Urinary bladder (tissue), 4 donors: Measurements from ENCODE around the gene CLDN3. TPM values are rescaled to one million over a fixed set of nuclear protein-coding genes. Genes with fewer than 3 reads are reported as not detected.
"Not testable (repeated sequence)": the region's sequence is repeated elsewhere in the genome, so short reads cannot be mapped to it uniquely, and the experiment has no call there.

Source experiments
- DNase-seq: peaks from one replicate; pipeline ENCODE4 v3.0.0-alpha.2; 2015; ENCODE audit errors: extremely low spot score
- H3K27ac ChIP-seq: one replicate; pipeline ENCODE4 v1.5.1; 2013; ENCODE audit warnings: low read depth, mild to moderate bottlenecking, moderate library complexity
- H3K36me3 ChIP-seq: one replicate; pipeline ENCODE4 v1.6.1; 2013; ENCODE audit warnings: mild to moderate bottlenecking, moderate library complexity; ENCODE audit not compliant: insufficient read depth
- H3K4me1 ChIP-seq: one replicate; pipeline ENCODE4 v1.6.1; 2013; ENCODE audit warnings: mild to moderate bottlenecking, moderate library complexity; ENCODE audit not compliant: insufficient read depth
- H3K4me3 ChIP-seq: one replicate; pipeline ENCODE4 v1.5.1; 2013; ENCODE audit warnings: low read depth, low read length
- WGBS: extraction: QIAGEN DNeasy Blood & Tissue Kit; methylation state at CpG from one replicate; pipeline ENCODE4 v1.1.7; 2013; 5-methylcytosine and 5-hydroxymethylcytosine counted together
- polyA plus RNA-seq: library from polyadenylated mRNA; stranded (reverse); fragments of 200-250 nt; gene quantifications from one replicate; pipeline ENCODE4 v1.2.3, GENCODE V29; 2013
- total RNA-seq: library from RNA; depleted of rRNA; stranded (reverse); fragments of >200 nt; gene quantifications from one replicate; pipeline ENCODE4 v1.2.3, GENCODE V29; 2014
- donor health status: healthy with polysubstance abuse.
- donor health status: healthy.

CLDN3 gene
- total and polyA plus RNA-seq, 2 donors = 0.21 to 1.6 TPM

GRCh38 chr7:73791170-73791690 lies 21.2 kb upstream of the CLDN3 start:
- not testable (repeated sequence) for H3K36me3 ChIP-seq, H3K27ac ChIP-seq, DNase-seq, H3K4me3 ChIP-seq, H3K4me1 ChIP-seq
- 88% methylated on average over 7 of the region's 7 CpGs for WGBS

- Histone ChIP-seq H3K4me3 (no peak overlapping the region), H3K36me3 (no peaks in the 10 kb centered on the region), H3K27ac (no peak overlapping the region), H3K4me1 (no peaks in the 10 kb centered on the region)
- WGBS = 86% methylated on average over 4 of the region's 4 CpGs
- no peak for DNase-seq
These were observed 19.0 kb upstream of the CLDN3 start for GRCh38 chr7:73789051-73789450.

GRCh38 chr7:73787786-73788048 lies 17.6 kb upstream of the CLDN3 start:
- not testable (repeated sequence) for H3K4me1 ChIP-seq, H3K36me3 ChIP-seq, H3K4me3 ChIP-seq, DNase-seq, H3K27ac ChIP-seq
- WGBS = 91% methylated on average over 1 of the region's 1 CpG

DNA sequence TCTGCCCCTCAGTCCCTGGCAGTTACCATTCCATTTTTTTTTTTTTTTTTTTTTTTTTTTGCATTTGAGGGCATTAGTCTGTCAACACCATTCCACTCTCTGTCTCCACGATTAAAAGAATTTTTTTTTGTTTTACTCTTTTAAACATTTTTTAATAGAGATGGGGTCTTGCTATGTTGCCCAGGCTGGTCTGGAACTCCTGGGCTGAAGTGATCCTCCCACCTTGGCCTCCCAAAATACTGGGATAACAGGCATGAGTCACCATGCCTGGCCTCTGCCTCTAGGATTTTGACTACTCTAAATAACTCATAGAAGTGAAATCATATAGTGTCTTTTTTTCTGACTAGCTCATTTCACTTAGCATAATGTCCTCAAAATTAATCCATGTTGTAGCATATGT lies 16.5 kb upstream of the CLDN3 start:
- Histone ChIP-seq H3K36me3 (no peaks in the 10 kb centered on the region), H3K4me3 (no peak overlapping the region), H3K4me1 (no peaks in the 10 kb centered on the region), H3K27ac (no peak overlapping the region)
- DNase-seq = no peak
- WGBS = 83% methylated on average over 1 of the region's 1 CpG

DNA sequence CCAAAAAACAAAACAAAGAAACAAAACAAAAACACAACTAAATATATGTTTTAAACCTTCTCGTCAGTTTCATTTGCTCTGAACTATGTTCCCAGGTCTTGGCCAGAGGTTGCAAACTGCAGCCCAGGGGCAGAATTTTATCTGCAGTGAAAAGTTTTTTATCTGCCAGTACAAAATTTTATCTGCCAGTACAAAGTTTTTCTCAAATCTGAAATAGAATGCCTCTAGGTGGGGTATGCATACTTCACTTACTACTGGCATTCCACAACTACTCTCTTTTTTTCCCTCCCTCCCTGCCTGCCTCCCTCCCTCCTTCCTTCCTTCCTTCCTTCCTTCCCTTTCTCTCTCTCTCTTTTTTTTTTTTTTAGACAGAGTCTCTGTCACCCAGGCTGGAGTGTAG lies 9.4 kb upstream of the CLDN3 start:
- no peak overlapping the region for H3K4me3 ChIP-seq
- no peak for DNase-seq
- no peak overlapping the region for H3K27ac ChIP-seq
- 77% methylated on average over 1 of the region's 1 CpG for WGBS
- H3K36me3 ChIP-seq = no peaks in the 10 kb centered on the region
- no peaks in the 10 kb centered on the region for H3K4me1 ChIP-seq

- no peaks in the 10 kb centered on the region for H3K36me3 ChIP-seq
- H3K4me1 ChIP-seq = no peaks in the 10 kb centered on the region
- no peak overlapping the region for H3K4me3 ChIP-seq
- 90% methylated on average over 11 of the region's 11 CpGs for WGBS
- no peak for DNase-seq
- no peak overlapping the region for H3K27ac ChIP-seq
These were observed 8.8 kb upstream of the CLDN3 start for GRCh38 chr7:73778801-73779389.

- no peaks in the 10 kb centered on the region for H3K36me3 ChIP-seq
- H3K4me1 ChIP-seq = no peaks in the 10 kb centered on the region
- no peak for DNase-seq
- H3K4me3 ChIP-seq = no peak overlapping the region
- no peak overlapping the region for H3K27ac ChIP-seq
- 34% methylated on average over 1 of the region's 1 CpG for WGBS
These were observed 4.9 kb upstream of the CLDN3 start for GRCh38 chr7:73774923-73775322.

DNA sequence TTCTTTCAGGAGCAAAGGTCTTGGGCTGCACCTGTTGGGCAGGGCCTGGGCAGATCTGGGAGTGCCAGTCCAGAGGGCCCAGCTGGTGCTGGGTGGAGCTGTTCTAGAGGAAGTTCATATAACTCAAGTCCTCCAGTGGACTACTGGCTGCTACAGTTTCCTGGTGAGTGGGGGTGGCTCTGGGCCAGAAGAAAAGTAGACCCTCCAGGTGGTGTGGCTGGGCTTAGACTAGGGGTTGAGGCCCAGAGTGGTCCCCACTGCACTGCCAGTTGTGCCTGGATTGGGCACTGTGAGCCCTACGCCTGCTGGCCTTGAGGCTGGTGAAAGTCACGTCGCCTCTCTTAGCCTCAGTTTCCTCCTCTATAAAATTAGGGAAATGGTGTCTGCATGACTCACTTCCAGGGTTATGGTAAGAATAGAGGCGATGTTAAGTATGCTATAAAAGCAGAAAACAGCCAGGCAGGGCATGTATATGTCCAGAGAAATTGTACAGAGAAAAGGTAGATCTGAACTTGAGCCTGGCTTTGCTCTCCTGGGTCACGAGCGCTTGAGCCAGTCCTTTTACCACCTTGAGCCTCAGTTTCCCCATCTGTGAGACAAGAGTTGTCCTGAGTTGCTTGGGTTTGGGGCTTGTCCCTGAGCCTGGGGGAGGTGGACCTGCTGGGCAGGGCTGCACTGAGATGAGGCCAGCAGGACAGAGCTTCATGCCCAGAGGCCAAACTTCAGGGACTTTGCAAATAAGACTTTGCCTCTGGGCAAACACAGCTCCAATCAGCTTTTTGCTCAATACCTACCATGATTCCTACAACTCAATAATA lies 3.8 kb upstream of the CLDN3 start:
- H3K36me3 ChIP-seq = no peaks in the 10 kb centered on the region
- no peaks in the 10 kb centered on the region for H3K4me1 ChIP-seq
- no peak for DNase-seq
- H3K4me3 ChIP-seq = no peak overlapping the region
- H3K27ac ChIP-seq = no peak overlapping the region
- 88% methylated on average over 6 of the region's 6 CpGs for WGBS

DNA sequence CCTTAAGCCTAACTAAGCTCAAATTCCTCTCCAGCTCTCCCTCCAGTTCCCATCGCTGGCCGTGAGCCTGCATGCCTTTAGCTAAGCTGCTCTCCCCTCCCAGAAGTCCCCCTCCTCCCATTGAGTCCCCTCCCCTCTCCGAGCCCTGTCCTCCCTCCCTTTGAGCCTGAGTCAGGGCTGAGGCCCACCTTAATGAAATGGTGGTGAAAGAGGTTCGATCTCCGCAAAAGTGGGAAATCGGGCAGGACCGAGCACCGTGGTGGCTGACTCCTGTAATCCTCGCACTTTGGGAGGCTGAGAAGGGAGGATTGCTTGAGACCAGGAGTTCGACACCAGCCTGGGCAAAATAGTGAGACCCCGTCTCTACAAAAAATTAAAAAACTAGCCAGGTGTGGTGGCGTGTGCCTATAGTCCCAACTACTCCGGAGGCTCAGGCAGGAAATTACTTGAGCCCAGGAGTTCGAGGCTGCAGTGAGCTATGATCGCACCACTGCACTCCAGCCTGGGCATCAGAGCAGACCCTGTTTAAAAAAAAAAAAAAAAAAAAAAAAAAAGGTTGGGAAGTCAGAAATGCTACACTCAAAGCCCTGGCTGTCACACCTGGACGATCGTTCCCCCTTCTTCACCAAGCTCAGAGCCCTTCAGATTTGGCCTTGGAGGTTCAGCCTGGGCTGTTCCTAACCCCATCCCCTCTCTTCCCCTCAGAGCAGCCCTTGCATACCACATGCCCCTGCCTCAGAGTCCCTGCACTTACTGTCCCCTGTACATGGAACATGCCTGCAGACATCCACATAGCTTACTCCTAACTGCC lies 995 bp upstream of the CLDN3 start:
- Histone ChIP-seq H3K27ac (no peak overlapping the region), H3K4me1 (no peaks in the 10 kb centered on the region), H3K36me3 (no peaks in the 10 kb centered on the region), H3K4me3 (no peak overlapping the region)
- WGBS = 62% methylated on average over 17 of the region's 17 CpGs
- DNase-seq = no peak

GRCh38 chr7:73769481-73770001 lies 529 bp downstream of the CLDN3 start:
- no peak for DNase-seq
- H3K36me3 ChIP-seq = no peaks in the 10 kb centered on the region
- no peak overlapping the region for H3K27ac ChIP-seq
- H3K4me3 ChIP-seq = no peak overlapping the region
- WGBS = 20% methylated on average over 49 of the region's 49 CpGs
- H3K4me1 ChIP-seq = no peaks in the 10 kb centered on the region

- 35% methylated on average over 53 of the region's 53 CpGs for WGBS
- Histone ChIP-seq H3K27ac (no peak overlapping the region), H3K4me1 (no peaks in the 10 kb centered on the region), H3K36me3 (no peaks in the 10 kb centered on the region), H3K4me3 (no peak overlapping the region)
- no peak for DNase-seq
These were observed 1.2 kb downstream of the CLDN3 start for GRCh38 chr7:73768641-73769480.

DNA sequence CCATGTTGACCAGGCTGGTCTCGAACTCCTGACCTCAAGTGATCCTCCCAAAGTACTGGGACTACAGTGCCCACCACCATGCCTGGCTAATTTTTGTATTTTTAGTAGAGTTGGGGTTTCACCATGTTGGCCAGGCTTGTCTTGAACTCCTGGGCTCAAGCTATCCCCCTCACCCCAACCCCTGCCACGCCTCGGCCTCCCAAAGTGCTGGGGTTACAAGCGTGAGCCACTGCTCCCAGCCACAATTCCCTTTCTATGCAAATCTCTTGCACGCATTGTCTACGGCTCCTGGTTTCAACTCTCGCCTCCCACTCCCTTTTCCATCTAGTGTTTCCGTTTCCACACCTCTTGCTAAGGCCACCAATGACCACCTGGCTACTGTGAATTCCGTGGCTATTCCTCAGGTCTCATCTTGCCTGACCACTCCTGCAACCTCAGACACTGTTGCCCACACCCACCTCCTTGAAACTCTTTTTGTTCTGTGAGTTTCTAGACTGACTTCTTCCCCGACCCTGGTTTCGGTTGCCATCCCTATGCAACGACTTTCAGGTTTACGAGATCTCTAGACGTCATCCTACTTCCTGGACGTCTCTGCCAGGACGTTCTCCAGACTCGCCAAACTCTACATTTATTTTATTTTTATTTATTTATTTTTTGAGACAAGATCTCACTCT lies 3.4 kb downstream of the CLDN3 start:
- 68% methylated on average over 17 of the region's 17 CpGs for WGBS
- H3K4me3 ChIP-seq = no peak overlapping the region
- no peak overlapping the region for H3K27ac ChIP-seq
- no peaks in the 10 kb centered on the region for H3K4me1 ChIP-seq
- H3K36me3 ChIP-seq = no peaks in the 10 kb centered on the region
- no peak for DNase-seq

DNA sequence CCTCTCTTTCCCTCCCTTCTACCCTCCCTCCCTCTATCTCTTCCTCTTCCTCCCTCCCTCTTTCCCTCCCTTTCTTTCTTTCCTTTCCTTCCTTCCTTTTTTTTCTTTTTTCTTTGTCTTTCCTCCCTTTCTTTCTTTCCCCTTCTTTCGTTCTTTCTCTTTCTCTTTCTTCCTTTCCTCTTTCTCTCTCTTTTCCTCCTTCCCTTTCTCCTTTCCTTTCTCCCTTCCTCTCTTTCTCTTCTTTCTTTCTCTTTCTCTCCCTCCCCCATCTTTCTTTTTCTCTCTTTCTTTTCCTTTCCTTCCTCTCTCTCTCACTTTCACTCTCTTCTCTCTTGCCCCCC lies 7.4 kb downstream of the CLDN3 start:
- no peak for DNase-seq
- Histone ChIP-seq H3K27ac (no peak overlapping the region), H3K4me1 (no peaks in the 10 kb centered on the region), H3K36me3 (no peaks in the 10 kb centered on the region), H3K4me3 (no peak overlapping the region)
- 88% methylated on average over 1 of the region's 1 CpG for WGBS
